Activated CD8-positive, alpha-beta memory T cell treated with anti-CD3 and anti-CD28 coated beads for 36 hours (primary cell): ENCODE results near the gene LRRC56. TPM values are rescaled to one million over a fixed set of nuclear protein-coding genes. Genes with fewer than 3 reads are reported as not detected.

ENCODE experiments used
- CTCF ChIA-PET: fragments of 350-600 bp; sonication (Branson Sonifier 250); formaldehyde crosslinking; loops from one replicate; lab custom pipeline; 2021; ENCODE audit warnings: antibody characterized with exemption; lab: Charles Lee
- POLR2A ChIA-PET: fragments of 350-600 bp; sonication (Branson Sonifier 250); formaldehyde crosslinking; loops from one replicate; lab custom pipeline; 2021; ENCODE audit warnings: antibody characterized with exemption; lab: Charles Lee
- total RNA-seq, 2 experiments: library from RNA; stranded (reverse); gene quantifications; one replicate each; pipeline ENCODE4 v1.2.3, GENCODE V29; 2021

The LRRC56 gene
- total RNA-seq, 2 experiments from 2014 or later, result 1.8 to 2.1 TPM

GRCh38 chr11:550746-551085 lies 13.4 kb downstream of the LRRC56 start:
- ChIA-PET CTCF (interaction anchor here (0.6 to 1.0 kb wide), 2 partner anchors 32 to 217 kb away, joined by 3 read pairs; no protein-coding TSS in a partner anchor), POLR2A (interaction anchor here (0.9 kb wide), 1 partner anchor 15 kb away, joined by 3 read pairs; the partner anchor contains the start of gene HRAS)

GRCh38 chr11:551131-551530 lies 13.8 kb downstream of the LRRC56 start:
- ChIA-PET POLR2A (interaction anchor here (0.9 kb wide), 1 partner anchor 16 kb away, joined by 3 read pairs; the partner anchor contains the start of gene HRAS), CTCF (interaction anchor here (0.6 to 1.0 kb wide), 2 partner anchors 32 to 217 kb away, joined by 3 read pairs; no protein-coding TSS in a partner anchor)

GRCh38 chr11:551596-551995 lies 14.3 kb downstream of the LRRC56 start:
- CTCF ChIA-PET, result interaction anchor here (1.0 to 6.5 kb wide), 2 partner anchors 32 to 172 kb away, joined by 3 to 59 read pairs; no protein-coding TSS in a partner anchor

GRCh38 chr11:553083-553987 lies 16.0 kb downstream of the LRRC56 start:
- ChIA-PET POLR2A (no interaction called here), CTCF (interaction anchor here (2.8 to 6.5 kb wide), 2 partner anchors 35 to 170 kb away, joined by 12 to 59 read pairs; no protein-coding TSS in a partner anchor)

More at GRCh38 chr11:551596-551995, 14.3 kb downstream of the LRRC56 start:
- POLR2A ChIA-PET, result no interaction called here

- POLR2A ChIA-PET, result interaction anchor here (1.4 to 1.5 kb wide), 2 partner anchors 14 to 22 kb away, joined by 4 to 5 read pairs; partner anchors contain the start of gene PHRF1
- CTCF ChIA-PET, result interaction anchor here (0.9 to 6.5 kb wide), 7 partner anchors 9 to 174 kb away, joined by 4 to 59 read pairs (median 5); partner anchors contain the start of gene PHRF1
Measured at GRCh38 chr11:553988-554340, 16.6 kb downstream of the LRRC56 start.

- CTCF ChIA-PET, result interaction anchor here (0.6 to 6.5 kb wide), 13 partner anchors 9 to 175 kb away, joined by 3 to 59 read pairs (median 4); partner anchors contain the start of gene PHRF1
Measured at GRCh38 chr11:554428-555226, 17.3 kb downstream of the LRRC56 start.

GRCh38 chr11:555227-555779 lies 18.0 kb downstream of the LRRC56 start:
- CTCF ChIA-PET, result interaction anchor here (0.8 to 6.5 kb wide), 11 partner anchors 13 to 173 kb away, joined by 3 to 59 read pairs (median 4); partner anchors contain the start of gene PHRF1
- POLR2A ChIA-PET, result interaction anchor here (0.9 to 1.5 kb wide), 3 partner anchors 9 to 21 kb away, joined by 4 to 5 read pairs (median 4); partner anchors contain the start of gene PHRF1

More at GRCh38 chr11:554428-555226, 17.3 kb downstream of the LRRC56 start:
- POLR2A ChIA-PET, result interaction anchor here (0.9 to 1.5 kb wide), 3 partner anchors 9 to 21 kb away, joined by 4 to 5 read pairs (median 4); partner anchors contain the start of gene PHRF1

- ChIA-PET POLR2A (interaction anchor here (0.9 to 1.1 kb wide), 3 partner anchors 8 to 20 kb away, joined by 3 to 4 read pairs (median 3); no protein-coding TSS in a partner anchor), CTCF (interaction anchor here (0.5 to 6.5 kb wide), 9 partner anchors 11 to 168 kb away, joined by 3 to 59 read pairs (median 4); no protein-coding TSS in a partner anchor)
Measured at GRCh38 chr11:555780-556661, 18.7 kb downstream of the LRRC56 start.

GRCh38 chr11:556662-557256 lies 19.4 kb downstream of the LRRC56 start:
- POLR2A ChIA-PET, result interaction anchor here (1.1 kb wide), 2 partner anchors 12 to 21 kb away, joined by 3 read pairs; no protein-coding TSS in a partner anchor
- CTCF ChIA-PET, result interaction anchor here (0.5 to 6.5 kb wide), 6 partner anchors 11 to 167 kb away, joined by 3 to 59 read pairs (median 4); no protein-coding TSS in a partner anchor

GRCh38 chr11:557328-558132 lies 20.2 kb downstream of the LRRC56 start:
- ChIA-PET POLR2A (interaction anchor here (1.1 kb wide), 1 partner anchor 22 kb away, joined by 3 read pairs; no protein-coding TSS in a partner anchor), CTCF (interaction anchor here (6.5 kb wide), 1 partner anchor 166 kb away, joined by 59 read pairs; no protein-coding TSS in a partner anchor)

GRCh38 chr11:558503-558902 lies 21.2 kb downstream of the LRRC56 start:
- ChIA-PET POLR2A (no interaction called here), CTCF (interaction anchor here (1.0 kb wide), 1 partner anchor 18 kb away, joined by 3 read pairs; the partner anchor contains the start of gene PHRF1)

- CTCF ChIA-PET, result interaction anchor here (1.0 to 1.3 kb wide), 2 partner anchors 17 to 165 kb away, joined by 3 read pairs; partner anchors contain the start of gene PHRF1
Measured at GRCh38 chr11:559020-559620, 21.8 kb downstream of the LRRC56 start.

GRCh38 chr11:559712-560304 lies 22.5 kb downstream of the LRRC56 start:
- CTCF ChIA-PET, result interaction anchor here (1.0 to 1.3 kb wide), 2 partner anchors 16 to 164 kb away, joined by 3 read pairs; partner anchors contain the start of gene PHRF1
- POLR2A ChIA-PET, result no interaction called here

More at GRCh38 chr11:559020-559620, 21.8 kb downstream of the LRRC56 start:
- POLR2A ChIA-PET, result no interaction called here

- ChIA-PET CTCF (interaction anchor here (1.3 kb wide), 1 partner anchor 164 kb away, joined by 3 read pairs; no protein-coding TSS in a partner anchor), POLR2A (no interaction called here)
Measured at GRCh38 chr11:560305-561147, 23.2 kb downstream of the LRRC56 start, which contains the start of the genes LMNTD2 and RASSF7. LMNTD2 (minus strand) TSS chr11:560738; CDS start chr11:560716, 22 bp downstream. RASSF7 (plus strand) TSS chr11:560970; CDS start chr11:561769, 799 bp downstream.
